H1 (cell line): Measurements from ENCODE around the gene TLL1. TPM values are rescaled to one million over a fixed set of nuclear protein-coding genes. Genes with fewer than 3 reads are reported as not detected.

ENCODE experiments used
- ASH2L ChIP-seq: fragments of 200-600, 300-600 bp; sonication (generic); IDR thresholded peaks from one replicate; pipeline ENCODE4 v1.7.1; 2017; ENCODE audit warnings: low read length
- BACH1 ChIP-seq: IDR thresholded peaks from 2 replicates; pipeline ENCODE4 v1.6.1; 2012; ENCODE audit warnings: low read length, improper control_type of control experiment
- EZH2 ChIP-seq: fragments of 200-600 bp; sonication (generic); IDR thresholded peaks from 2 replicates; pipeline ENCODE4 v1.7.1; 2012; ENCODE audit warnings: low read depth, mild to moderate bottlenecking, moderate library complexity, low read length, inconsistent platforms; ENCODE audit not compliant: severe bottlenecking
- KDM4A ChIP-seq: IDR thresholded peaks from one replicate; pipeline ENCODE4 v1.7.1; 2012; ENCODE audit warnings: low read depth, mild to moderate bottlenecking, moderate library complexity, low read length, inconsistent platforms; ENCODE audit not compliant: severe bottlenecking
- polyA plus RNA-seq, 7 experiments: library from polyadenylated mRNA; depleted of rRNA in 3 of 7; stranded (reverse) in 5 of 7; unstranded in 2 of 7; fragments of >200 nt in 5 of 7; fragments of 200-250 nt in 2 of 7; gene quantifications; 1 replicate in 5 of 7; 2 replicates in 1 of 7; 4 replicates in 1 of 7; pipeline versions ENCODE4 v1.2.1 to v1.2.3, GENCODE V29; 2011 to 2013; ENCODE audit warnings: missing spikeins in 2 of 7, mixed read lengths in 2 of 7
- total RNA-seq: library from RNA; stranded (reverse); fragmentation: NEBNext Ultra II Directional; extraction: Animal tissue kit (Norgen Biotek cat#: 25700); gene quantifications from 2 replicates; pipeline ENCODE4 v1.2.1, GENCODE V29; 2021

Gene TLL1
- total and polyA plus RNA-seq, 2 of the 8 experiments (the other 6 are each of a cell fraction or from before 2014, with no cell fraction given), result 0.18 to 1.1 TPM

DNA sequence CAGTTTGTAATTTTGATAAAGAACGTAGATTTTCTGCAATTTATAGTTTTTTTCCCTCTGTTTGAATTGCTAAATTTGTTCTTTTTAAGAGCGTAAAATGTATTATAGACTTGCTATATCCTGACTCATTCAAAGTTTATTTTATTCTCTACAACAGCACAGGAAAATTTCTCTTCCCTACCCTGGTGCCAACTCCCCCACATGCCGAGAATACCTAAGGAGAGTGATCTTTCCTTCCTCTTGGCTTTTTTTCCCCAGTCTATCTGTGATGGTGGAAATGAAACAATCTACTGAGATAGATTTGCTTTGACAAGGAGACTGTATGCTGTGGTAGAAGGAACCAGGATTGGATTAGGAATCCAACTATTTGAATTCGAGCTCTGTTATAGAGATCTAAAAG is 271.6 kb downstream of the TLL1 start (continued):
- TF ChIP-seq EZH2 (no peak), BACH1 (no peak), KDM4A (no peak), ASH2L (no peak)
